Measurements from ENCODE around the gene NGDN.

DNA sequence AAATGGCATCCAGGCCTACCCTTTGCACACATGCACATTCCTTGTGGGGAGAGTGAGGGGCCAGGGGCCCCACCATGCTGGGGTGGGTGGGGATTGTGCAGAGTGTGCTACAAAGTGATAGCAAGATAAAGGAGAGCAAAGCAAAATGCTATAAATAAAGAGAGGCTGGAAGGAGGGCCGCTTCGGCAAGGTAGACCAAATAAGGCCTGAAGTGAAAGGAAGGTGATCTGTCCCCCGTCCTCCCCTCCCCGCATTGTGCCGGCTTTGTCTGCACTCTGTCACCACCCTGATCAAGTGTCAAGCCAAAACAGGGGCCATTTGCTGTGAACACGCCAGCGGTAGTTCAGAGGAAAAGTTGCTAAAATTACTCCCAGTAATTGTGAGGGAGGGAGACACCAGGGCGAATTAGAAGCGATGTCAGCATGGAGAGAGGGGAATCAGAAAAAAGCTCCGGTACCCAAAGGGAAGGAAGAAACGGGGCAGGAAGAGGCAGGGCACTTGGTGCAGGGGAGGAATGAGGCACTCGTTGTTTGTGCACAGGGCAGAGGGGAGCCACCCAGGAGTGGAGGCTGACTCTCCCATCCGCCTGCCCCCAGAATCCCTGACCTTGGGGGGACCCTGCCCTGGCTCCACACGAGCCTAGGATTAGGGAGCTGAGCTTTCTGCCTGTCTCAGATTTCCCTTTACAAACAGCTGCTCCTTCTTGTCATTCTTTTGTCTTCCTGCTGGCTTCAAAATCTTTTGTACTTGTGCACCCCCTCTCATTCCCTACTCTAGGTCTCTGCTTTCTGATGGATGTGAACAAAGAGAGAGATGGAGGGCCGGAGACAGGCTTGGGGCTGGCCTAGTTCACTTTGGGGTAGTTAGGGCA lies 31.2 kb upstream of the NGDN start:
- TF ChIP-seq POLR2A (IDR thresholded peaks at IDR 0.05) (no peak), CTCF (IDR thresholded peaks at IDR 0.05) (no peak)
